Endothelial cell (in vitro differentiated cells): ENCODE results near the gene MYO18B. TPM values are rescaled to one million over a fixed set of nuclear protein-coding genes. Genes with fewer than 3 reads are reported as not detected.
"Not testable (repeated sequence)": the region's sequence is repeated elsewhere in the genome, so short reads cannot be mapped to it uniquely, and the experiment has no call there.

Experiments
- DNase-seq: peaks from one replicate; pipeline ENCODE4 v3.0.0; 2021; ENCODE audit warnings: low spot score
- H3K27ac Mint-ChIP-seq: one replicate; pipeline ENCODE4 v1.8.0; 2021; ENCODE audit warnings: mixed read lengths, inconsistent platforms; ENCODE audit not compliant: unreplicated experiment
- H3K27me3 Mint-ChIP-seq: one replicate; pipeline ENCODE4 v1.8.0; 2021; ENCODE audit warnings: mild to moderate bottlenecking, moderate library complexity, mixed read lengths, inconsistent platforms; ENCODE audit not compliant: unreplicated experiment
- H3K36me3 Mint-ChIP-seq: one replicate; pipeline ENCODE4 v1.8.0; 2021; ENCODE audit warnings: mild to moderate bottlenecking, low read depth, mixed read lengths, inconsistent platforms; ENCODE audit not compliant: unreplicated experiment
- H3K4me1 Mint-ChIP-seq: one replicate; pipeline ENCODE4 v1.8.0; 2021; ENCODE audit warnings: mild to moderate bottlenecking, mixed read lengths, inconsistent platforms; ENCODE audit not compliant: unreplicated experiment
- H3K4me3 Mint-ChIP-seq: one replicate; pipeline ENCODE4 v1.8.0; 2021; ENCODE audit warnings: mild to moderate bottlenecking, mixed read lengths, inconsistent platforms; ENCODE audit not compliant: unreplicated experiment
- H3K9me3 Mint-ChIP-seq: one replicate; pipeline ENCODE4 v1.8.0; 2021; ENCODE audit warnings: mixed read lengths, inconsistent platforms; ENCODE audit not compliant: unreplicated experiment
- total RNA-seq: library from RNA; stranded (reverse); fragmentation: NEBNext Ultra II Directional; extraction: Animal tissue kit (Norgen Biotek cat#: 25700); gene quantifications from one replicate; pipeline ENCODE4 v1.2.1, GENCODE V29; 2021; ENCODE audit not compliant: unreplicated experiment
- TF ChIP-seq, protein P1 (sequence below): fragments of 200-600 bp; sonication (generic); IDR thresholded peaks from one replicate; pipeline ENCODE4 v1.5.0; 2021; ENCODE audit warnings: antibody characterized with exemption; ENCODE audit not compliant: unreplicated experiment

The MYO18B gene
- total RNA-seq, 1 donor from 2014 or later: not detected

DNA sequence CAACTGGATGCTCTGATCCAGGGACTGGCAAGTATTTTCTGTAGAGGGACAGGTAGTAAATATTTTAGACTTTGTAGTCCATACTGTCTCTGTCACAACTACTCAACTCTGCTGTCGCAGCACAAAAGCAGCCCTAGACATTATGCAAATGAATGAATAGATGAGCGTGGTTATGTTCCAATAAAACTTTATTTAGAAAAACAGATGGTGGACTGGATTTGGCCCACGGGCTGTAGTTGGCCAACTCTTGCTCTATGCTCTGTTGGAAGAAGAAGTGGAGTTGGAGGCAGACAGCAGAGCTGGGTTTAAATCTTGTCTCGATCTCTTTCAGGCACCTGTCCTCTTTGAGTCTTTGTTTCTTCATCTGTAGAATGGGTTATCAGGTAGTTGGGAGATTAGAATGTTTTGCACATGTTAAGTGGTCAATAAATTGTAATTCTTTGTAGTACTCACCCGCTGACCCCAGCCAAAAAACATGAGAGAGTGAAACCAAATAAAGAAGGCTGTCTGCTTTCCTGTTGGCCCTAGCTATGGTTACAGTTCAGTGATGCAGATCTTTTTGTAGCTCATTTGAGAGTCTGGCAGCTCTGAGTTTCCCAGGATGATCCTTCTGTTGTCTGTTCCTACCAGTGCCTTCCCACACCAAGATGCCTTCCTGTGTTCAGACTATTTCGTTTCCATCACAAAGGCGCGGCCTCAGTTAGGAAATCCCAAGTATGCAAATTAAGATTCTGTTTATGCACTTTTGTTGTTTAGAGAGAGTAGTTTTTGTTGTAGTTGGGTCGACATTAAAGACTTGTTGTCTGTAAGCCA, 229.2 kb downstream of the MYO18B start:
- no peak overlapping the region for H3K4me3 Mint-ChIP-seq

DNA sequence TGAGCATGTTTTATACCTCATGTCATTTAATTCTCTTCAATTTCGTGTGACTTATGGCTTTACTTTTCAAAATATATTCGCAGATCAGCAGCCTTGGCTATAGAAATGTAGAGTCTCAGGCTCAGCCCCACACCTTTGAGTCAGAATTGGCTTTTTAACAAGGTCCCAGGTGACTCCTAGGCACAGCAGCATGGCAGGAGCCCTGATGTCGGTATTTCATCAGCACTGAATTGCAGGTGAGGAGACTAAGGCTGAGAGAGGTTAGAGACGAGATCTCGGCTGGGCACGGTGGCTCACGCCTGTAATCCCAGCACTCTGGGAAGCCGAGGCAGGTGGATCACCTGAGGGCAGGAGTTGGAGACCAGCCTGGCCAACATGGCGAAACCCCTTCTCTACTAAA, 230.4 kb downstream of the MYO18B start:
- DNase-seq: no peak
- Mint-ChIP-seq H3K36me3 (no peaks in the 10 kb centered on the region), H3K9me3 (no peaks in the 10 kb centered on the region), H3K4me3 (no peak overlapping the region), H3K4me1 (peaks cover 5% of the 10 kb centered on the region), H3K27me3 (peaks cover under 1% of the 10 kb centered on the region), H3K27ac (no peak overlapping the region)
- TF ChIP-seq, protein P1, sequence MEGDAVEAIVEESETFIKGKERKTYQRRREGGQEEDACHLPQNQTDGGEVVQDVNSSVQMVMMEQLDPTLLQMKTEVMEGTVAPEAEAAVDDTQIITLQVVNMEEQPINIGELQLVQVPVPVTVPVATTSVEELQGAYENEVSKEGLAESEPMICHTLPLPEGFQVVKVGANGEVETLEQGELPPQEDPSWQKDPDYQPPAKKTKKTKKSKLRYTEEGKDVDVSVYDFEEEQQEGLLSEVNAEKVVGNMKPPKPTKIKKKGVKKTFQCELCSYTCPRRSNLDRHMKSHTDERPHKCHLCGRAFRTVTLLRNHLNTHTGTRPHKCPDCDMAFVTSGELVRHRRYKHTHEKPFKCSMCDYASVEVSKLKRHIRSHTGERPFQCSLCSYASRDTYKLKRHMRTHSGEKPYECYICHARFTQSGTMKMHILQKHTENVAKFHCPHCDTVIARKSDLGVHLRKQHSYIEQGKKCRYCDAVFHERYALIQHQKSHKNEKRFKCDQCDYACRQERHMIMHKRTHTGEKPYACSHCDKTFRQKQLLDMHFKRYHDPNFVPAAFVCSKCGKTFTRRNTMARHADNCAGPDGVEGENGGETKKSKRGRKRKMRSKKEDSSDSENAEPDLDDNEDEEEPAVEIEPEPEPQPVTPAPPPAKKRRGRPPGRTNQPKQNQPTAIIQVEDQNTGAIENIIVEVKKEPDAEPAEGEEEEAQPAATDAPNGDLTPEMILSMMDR: no peak

More for the DNA sequence above, 229.2 kb downstream of the MYO18B start:
- Mint-ChIP-seq H3K9me3 (no peaks in the 10 kb centered on the region), H3K4me1 (peaks cover 5% of the 10 kb centered on the region), H3K36me3 (no peaks in the 10 kb centered on the region), H3K27me3 (peaks cover 1% of the 10 kb centered on the region), H3K27ac (no peak overlapping the region)
- TF ChIP-seq, protein P1: no peak
- no peak for DNase-seq

DNA sequence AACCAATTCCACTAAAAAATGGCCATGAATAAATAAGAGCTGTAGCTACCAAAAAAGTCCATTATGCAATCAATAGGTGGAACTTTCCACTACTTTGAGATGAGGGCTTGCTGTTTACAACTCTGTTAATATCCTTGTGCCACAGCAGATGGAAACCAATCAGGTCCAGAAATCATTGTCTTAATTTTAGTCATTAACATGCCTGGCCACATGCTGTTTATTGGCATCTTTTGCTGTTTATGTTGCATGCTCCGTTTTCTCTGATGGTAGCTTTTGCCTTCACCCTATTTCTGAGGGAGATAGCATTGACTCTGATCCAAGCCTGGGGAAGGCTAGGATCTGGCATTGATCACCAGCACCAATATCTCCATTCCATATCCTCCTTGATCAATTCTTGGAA, 234.4 kb downstream of the MYO18B start:
- TF ChIP-seq, protein P1: no peak
- no peak for DNase-seq
- Mint-ChIP-seq H3K27me3 (no peaks in the 10 kb centered on the region), H3K4me3 (no peak overlapping the region), H3K4me1 (peaks cover 2% of the 10 kb centered on the region), H3K9me3 (no peaks in the 10 kb centered on the region), H3K36me3 (no peaks in the 10 kb centered on the region), H3K27ac (no peak overlapping the region)

DNA sequence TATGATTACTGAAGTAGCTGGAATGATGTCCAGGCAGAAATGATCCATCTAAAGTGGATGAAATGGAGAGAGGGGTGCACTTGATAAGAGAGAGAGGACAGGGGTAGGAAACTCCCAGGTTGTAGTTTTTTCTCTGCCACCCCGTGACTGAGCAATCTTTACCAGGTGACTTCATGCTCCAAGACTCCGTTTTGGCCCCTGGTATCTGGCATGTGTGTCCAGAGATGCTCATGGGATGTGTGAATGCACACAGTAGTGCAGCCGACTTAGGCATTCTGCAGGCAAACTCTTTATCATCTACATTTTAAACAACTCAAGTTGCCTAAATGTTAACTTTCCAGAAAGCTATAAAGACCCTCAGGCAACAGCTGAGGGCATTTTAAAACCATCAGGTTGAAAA, 238.0 kb downstream of the MYO18B start:
- Mint-ChIP-seq H3K27me3 (peaks cover 3% of the 10 kb centered on the region), H3K4me1 (no peaks in the 10 kb centered on the region), H3K9me3 (no peaks in the 10 kb centered on the region), H3K27ac (no peak overlapping the region), H3K36me3 (no peaks in the 10 kb centered on the region), H3K4me3 (no peak overlapping the region)
- DNase-seq: no peak
- TF ChIP-seq, protein P1: no peak

DNA sequence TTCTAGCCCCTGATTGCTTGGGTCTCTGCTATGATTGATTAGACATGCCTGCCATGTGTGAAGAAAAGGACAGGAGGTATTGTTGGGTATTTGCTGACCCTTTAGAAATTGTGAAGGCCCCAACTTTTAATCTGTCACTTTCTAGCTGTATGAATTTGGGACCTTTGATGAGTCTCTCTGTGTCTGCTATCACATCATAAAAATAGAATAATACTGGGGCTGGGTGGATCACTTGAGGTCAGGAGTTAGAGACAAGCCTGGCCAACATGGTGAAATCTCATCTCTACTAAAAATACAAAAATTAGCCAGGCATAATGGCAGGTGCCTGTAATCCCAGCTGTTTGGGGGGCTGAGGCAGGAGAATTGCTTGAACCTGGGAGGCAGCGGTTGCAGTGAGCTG, 242.9 kb downstream of the MYO18B start:
- not testable (repeated sequence) for H3K4me3 Mint-ChIP-seq, H3K9me3 Mint-ChIP-seq, H3K4me1 Mint-ChIP-seq, H3K27ac Mint-ChIP-seq, DNase-seq, H3K27me3 Mint-ChIP-seq, H3K36me3 Mint-ChIP-seq
